Measurements from ENCODE around the gene EREG. TPM values are rescaled to one million over a fixed set of nuclear protein-coding genes. Genes with fewer than 3 reads are reported as not detected.
A peak's percentile ranks its signal among the peaks of the same experiment; 100 is the strongest.

The EREG gene
- total RNA-seq, 1 donor from 2014 or later = 31.1 TPM

DNA sequence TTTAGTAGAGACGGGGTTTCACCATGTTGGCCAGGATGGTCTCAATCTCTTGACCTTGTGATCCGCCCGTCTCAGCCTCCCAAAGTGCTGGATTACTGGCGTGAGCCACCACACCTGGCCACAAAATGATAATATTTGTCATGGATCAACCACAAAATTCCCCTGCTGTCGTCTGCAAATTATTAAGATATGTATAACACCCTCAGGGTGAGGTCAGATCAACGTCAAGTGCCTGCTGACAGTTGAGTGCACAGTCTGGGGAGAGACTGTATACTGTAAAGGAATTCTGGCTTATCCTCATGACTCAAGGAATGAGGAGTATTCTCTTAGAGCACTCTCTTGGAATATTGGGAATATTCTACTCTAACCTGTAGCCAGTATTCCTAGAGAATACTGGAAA, 45.5 kb upstream of the EREG start:
- H3K36me3 ChIP-seq (ENCODE audit: control insufficient read depth, insufficient read depth, low read length) = no peaks in the 10 kb centered on the region
- H3K27me3 ChIP-seq (ENCODE audit: control insufficient read depth, insufficient read depth, low read length) = no peaks in the 10 kb centered on the region
- peak; percentile 27 for DNase-seq (ENCODE audit: low read depth)
- no peak overlapping the region for H3K4me3 ChIP-seq (ENCODE audit: low read depth, low read length)
- TF ChIP-seq, protein P1, sequence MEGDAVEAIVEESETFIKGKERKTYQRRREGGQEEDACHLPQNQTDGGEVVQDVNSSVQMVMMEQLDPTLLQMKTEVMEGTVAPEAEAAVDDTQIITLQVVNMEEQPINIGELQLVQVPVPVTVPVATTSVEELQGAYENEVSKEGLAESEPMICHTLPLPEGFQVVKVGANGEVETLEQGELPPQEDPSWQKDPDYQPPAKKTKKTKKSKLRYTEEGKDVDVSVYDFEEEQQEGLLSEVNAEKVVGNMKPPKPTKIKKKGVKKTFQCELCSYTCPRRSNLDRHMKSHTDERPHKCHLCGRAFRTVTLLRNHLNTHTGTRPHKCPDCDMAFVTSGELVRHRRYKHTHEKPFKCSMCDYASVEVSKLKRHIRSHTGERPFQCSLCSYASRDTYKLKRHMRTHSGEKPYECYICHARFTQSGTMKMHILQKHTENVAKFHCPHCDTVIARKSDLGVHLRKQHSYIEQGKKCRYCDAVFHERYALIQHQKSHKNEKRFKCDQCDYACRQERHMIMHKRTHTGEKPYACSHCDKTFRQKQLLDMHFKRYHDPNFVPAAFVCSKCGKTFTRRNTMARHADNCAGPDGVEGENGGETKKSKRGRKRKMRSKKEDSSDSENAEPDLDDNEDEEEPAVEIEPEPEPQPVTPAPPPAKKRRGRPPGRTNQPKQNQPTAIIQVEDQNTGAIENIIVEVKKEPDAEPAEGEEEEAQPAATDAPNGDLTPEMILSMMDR (IDR thresholded peaks at IDR 0.05; ENCODE audit: insufficient read depth, low read length, severe bottlenecking) = no peak
- FAIRE-seq = no peak

DNA sequence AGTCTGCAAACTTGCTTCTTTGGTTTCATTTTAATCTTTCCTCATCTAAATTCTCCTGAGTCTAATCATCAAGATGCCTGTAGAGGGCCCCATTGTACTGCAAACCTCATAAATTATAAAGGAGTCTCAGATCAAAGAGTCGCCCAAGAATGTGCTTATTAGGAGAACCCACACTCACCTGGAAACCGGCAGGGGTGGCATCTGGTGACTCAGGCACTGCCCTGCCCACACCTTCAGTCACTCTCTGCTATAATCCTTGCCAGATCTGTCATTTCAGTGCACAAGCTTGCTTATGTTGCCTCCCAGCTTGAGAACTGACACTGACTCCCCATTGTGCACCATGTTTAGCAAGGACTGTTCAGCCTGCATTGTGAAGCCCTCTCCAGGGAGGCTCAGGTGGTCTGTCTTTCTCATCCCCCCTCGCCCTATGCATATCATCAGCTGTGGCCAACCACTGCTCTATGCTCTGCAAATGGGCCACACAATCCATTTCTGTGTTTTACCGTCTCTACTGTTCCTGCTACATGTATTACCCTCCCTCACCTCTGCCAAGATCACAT, 44.3 kb upstream of the EREG start:
- peak; percentile 93 for DNase-seq (ENCODE audit: low read depth)
- Histone ChIP-seq H3K36me3 (ENCODE audit: control insufficient read depth, insufficient read depth, low read length) (no peaks in the 10 kb centered on the region), H3K4me3 (ENCODE audit: low read depth, low read length) (no peak overlapping the region), H3K27me3 (ENCODE audit: control insufficient read depth, insufficient read depth, low read length) (no peaks in the 10 kb centered on the region)
- TF ChIP-seq, protein P1 (IDR thresholded peaks at IDR 0.05; ENCODE audit: insufficient read depth, low read length, severe bottlenecking) = peak; percentile 53
- peak; percentile 98 for FAIRE-seq

DNA sequence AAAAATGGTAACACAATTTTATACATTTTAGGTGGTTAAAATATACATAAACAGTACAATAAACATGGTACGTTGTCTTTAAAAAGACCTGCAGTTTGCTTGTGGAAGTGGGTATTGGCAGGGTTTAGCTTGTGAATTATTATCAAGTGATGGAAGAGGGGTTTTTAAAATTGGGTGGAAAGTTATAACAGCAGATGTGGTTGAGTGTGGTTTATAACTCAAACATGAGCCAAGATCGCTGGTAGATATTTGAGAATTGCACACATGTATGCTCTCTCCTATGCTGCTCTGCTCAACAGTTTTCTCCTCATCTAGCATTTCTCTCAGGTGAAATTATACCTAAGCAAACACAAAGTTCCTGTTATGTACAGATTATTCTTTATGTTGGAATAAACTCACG, 42.6 kb upstream of the EREG start:
- TF ChIP-seq, protein P1 (IDR thresholded peaks at IDR 0.05; ENCODE audit: insufficient read depth, low read length, severe bottlenecking) = no peak
- Histone ChIP-seq H3K4me3 (ENCODE audit: low read depth, low read length) (no peak overlapping the region), H3K27me3 (ENCODE audit: control insufficient read depth, insufficient read depth, low read length) (no peaks in the 10 kb centered on the region), H3K36me3 (ENCODE audit: control insufficient read depth, insufficient read depth, low read length) (no peaks in the 10 kb centered on the region)
- DNase-seq (ENCODE audit: low read depth) = no peak
- FAIRE-seq = no peak

DNA sequence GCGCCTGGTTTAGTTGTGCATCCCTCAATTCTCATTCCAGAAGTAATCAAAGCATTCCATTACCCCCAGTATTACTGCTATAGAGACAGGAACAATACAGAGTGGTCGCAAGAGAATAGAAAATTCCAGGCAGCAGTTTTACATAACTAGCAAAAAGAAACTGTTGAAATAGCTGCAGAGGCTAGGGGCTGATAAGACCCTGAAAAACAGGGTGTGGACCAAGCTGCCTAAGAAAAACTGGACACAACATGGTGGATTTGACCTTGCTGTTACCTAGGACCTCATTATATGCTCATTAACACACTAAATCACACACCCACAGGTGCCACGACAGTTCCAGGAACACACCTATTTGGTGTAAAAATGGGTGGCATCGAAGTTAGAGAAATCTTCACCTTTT, 41.3 kb upstream of the EREG start:
- no peak overlapping the region for H3K4me3 ChIP-seq (ENCODE audit: low read depth, low read length)
- H3K27me3 ChIP-seq (ENCODE audit: control insufficient read depth, insufficient read depth, low read length) = no peaks in the 10 kb centered on the region
- DNase-seq (ENCODE audit: low read depth) = no peak
- no peak for FAIRE-seq
- no peaks in the 10 kb centered on the region for H3K36me3 ChIP-seq (ENCODE audit: control insufficient read depth, insufficient read depth, low read length)
- TF ChIP-seq, protein P1 (IDR thresholded peaks at IDR 0.05; ENCODE audit: insufficient read depth, low read length, severe bottlenecking) = no peak

DNA sequence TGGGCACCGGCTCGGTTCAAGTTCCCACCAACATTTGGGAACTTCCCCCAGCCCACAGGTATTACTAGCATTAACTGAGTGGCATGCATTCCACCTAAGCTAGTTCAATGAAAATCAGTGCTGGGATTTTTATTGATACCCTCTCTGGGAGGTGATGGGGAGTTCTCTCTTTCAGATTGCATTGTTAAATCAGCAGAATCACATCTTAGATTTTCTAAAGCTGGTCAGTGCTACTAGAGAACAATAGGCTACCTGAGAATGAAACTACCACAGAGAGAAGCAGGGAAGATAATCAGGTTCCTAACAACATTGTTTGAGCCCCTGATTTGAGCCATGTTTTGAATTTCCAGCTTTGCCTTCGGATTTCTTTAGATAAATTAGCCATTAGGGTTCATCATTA, 40.7 kb upstream of the EREG start:
- FAIRE-seq = no peak
- no peaks in the 10 kb centered on the region for H3K27me3 ChIP-seq (ENCODE audit: control insufficient read depth, insufficient read depth, low read length)
- TF ChIP-seq, protein P1 (IDR thresholded peaks at IDR 0.05; ENCODE audit: insufficient read depth, low read length, severe bottlenecking) = no peak
- no peak for DNase-seq (ENCODE audit: low read depth)
- no peaks in the 10 kb centered on the region for H3K36me3 ChIP-seq (ENCODE audit: control insufficient read depth, insufficient read depth, low read length)
- no peak overlapping the region for H3K4me3 ChIP-seq (ENCODE audit: low read depth, low read length)

DNA sequence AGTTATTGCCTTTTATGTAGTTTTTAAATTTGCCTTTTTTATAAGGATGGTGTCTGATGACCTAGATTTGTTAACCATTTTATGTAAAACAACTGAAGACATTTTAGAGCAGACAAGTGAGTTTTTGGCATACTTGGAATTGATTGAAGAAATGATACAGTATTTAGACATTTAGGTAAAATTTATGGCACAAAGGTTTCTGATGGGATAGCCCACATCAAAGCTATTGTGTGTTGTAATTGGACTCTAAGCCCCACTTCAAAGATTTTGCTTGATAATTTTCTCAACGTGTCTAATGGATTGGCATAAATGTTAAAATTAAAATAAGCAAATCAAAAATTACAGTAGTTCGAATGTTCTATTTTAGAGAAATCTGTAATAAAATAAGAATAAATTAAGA, 39.1 kb upstream of the EREG start:
- FAIRE-seq (no peak), DNase-seq (ENCODE audit: low read depth) (no peak)
- Histone ChIP-seq H3K27me3 (ENCODE audit: control insufficient read depth, insufficient read depth, low read length) (no peaks in the 10 kb centered on the region), H3K36me3 (ENCODE audit: control insufficient read depth, insufficient read depth, low read length) (no peaks in the 10 kb centered on the region), H3K4me3 (ENCODE audit: low read depth, low read length) (no peak overlapping the region)
- TF ChIP-seq, protein P1 (IDR thresholded peaks at IDR 0.05; ENCODE audit: insufficient read depth, low read length, severe bottlenecking) = no peak

Measured in bronchial epithelial cell (primary cell).